ENCODE data around the gene TTLL9.

The TTLL9 gene

DNA sequence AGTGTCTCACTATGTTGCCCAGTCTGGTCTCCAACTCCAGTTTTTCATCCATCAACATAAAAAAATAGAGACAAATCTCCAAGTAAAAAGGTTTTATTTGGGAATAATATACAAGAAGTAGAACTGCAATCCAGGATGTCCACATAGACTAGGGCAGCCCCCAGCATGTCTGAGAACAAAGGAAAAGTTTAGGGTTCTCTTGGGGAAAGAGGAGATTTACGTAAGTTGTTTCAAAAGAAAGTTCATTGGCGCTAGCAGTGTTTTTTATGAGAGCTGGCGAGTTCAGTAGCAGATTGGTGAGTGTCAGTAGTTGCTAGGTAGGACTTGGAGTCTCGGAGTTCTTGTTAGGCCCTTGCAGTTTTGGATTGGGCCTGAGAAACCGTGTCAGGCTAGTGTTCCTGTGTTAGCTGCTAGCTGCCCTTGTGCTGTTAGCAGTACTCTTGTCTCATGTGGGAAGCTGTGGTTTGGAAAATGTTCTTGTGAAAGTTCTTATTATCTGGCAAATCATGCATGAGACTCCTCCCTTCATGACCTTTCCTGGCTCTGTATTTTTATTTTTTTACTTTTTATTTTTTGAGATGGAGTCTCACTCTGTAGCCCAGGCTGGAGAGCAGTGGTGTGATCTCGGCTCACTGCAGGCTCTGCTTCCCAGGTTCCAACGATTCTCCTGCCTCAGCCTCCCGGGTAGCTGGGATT, 24.7 kb downstream of the TTLL9 start:
- TF ChIP-seq, protein P1, sequence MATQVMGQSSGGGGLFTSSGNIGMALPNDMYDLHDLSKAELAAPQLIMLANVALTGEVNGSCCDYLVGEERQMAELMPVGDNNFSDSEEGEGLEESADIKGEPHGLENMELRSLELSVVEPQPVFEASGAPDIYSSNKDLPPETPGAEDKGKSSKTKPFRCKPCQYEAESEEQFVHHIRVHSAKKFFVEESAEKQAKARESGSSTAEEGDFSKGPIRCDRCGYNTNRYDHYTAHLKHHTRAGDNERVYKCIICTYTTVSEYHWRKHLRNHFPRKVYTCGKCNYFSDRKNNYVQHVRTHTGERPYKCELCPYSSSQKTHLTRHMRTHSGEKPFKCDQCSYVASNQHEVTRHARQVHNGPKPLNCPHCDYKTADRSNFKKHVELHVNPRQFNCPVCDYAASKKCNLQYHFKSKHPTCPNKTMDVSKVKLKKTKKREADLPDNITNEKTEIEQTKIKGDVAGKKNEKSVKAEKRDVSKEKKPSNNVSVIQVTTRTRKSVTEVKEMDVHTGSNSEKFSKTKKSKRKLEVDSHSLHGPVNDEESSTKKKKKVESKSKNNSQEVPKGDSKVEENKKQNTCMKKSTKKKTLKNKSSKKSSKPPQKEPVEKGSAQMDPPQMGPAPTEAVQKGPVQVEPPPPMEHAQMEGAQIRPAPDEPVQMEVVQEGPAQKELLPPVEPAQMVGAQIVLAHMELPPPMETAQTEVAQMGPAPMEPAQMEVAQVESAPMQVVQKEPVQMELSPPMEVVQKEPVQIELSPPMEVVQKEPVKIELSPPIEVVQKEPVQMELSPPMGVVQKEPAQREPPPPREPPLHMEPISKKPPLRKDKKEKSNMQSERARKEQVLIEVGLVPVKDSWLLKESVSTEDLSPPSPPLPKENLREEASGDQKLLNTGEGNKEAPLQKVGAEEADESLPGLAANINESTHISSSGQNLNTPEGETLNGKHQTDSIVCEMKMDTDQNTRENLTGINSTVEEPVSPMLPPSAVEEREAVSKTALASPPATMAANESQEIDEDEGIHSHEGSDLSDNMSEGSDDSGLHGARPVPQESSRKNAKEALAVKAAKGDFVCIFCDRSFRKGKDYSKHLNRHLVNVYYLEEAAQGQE (IDR thresholded peaks at IDR 0.05; ENCODE audit: insufficient replicate concordance, low read depth): no peak
- TF ChIP-seq GABPA (IDR thresholded peaks at IDR 0.05; ENCODE audit: low read depth): no peak
- no peak for TF ChIP-seq SPI1 (IDR thresholded peaks at IDR 0.05; ENCODE audit: borderline replicate concordance, low read depth)
- no peak for TF ChIP-seq POLR2AphosphoS5 (IDR thresholded peaks at IDR 0.05; ENCODE audit: low read depth)
- TF ChIP-seq, protein P2, sequence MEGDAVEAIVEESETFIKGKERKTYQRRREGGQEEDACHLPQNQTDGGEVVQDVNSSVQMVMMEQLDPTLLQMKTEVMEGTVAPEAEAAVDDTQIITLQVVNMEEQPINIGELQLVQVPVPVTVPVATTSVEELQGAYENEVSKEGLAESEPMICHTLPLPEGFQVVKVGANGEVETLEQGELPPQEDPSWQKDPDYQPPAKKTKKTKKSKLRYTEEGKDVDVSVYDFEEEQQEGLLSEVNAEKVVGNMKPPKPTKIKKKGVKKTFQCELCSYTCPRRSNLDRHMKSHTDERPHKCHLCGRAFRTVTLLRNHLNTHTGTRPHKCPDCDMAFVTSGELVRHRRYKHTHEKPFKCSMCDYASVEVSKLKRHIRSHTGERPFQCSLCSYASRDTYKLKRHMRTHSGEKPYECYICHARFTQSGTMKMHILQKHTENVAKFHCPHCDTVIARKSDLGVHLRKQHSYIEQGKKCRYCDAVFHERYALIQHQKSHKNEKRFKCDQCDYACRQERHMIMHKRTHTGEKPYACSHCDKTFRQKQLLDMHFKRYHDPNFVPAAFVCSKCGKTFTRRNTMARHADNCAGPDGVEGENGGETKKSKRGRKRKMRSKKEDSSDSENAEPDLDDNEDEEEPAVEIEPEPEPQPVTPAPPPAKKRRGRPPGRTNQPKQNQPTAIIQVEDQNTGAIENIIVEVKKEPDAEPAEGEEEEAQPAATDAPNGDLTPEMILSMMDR (IDR thresholded peaks at IDR 0.05; ENCODE audit: insufficient read depth, low read length): no peak
- Histone ChIP-seq H3K4me3 (replicated peaks; ENCODE audit: insufficient read depth, low read length) (no peak overlapping the region), H3K27ac (replicated peaks) (no peak overlapping the region), H3K27me3 (ENCODE audit: insufficient read depth, poor library complexity, severe bottlenecking) (peaks cover 2% of the 10 kb centered on the region)
- peak in 1 of 2 experiments; percentile 55 for DNase-seq (ENCODE audit: low read depth in 1 of 2, low spot score in 1 of 2)

DNA sequence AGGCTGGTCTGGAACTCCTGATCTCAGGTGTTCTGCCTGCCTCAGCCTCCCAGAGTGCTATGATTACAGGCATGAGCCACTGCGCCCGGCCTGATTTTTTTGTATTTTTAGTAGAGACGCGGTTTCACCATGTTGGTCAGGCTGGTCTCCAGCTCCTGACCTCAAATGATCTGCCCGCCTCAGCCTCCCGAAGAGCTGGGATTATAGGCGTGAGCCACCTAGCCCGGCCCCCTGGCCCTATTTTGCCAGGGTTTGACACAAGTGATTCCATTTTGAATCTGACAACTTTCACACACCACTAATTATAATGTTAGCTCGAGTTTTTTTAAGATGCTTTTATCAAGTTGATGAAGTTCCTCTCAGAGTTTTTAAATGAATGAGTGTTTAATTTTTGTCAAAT, 25.6 kb downstream of the TTLL9 start:
- H3K4me3 ChIP-seq (replicated peaks; ENCODE audit: insufficient read depth, low read length): no peak overlapping the region
- DNase-seq (ENCODE audit: low read depth in 1 of 2, low spot score in 1 of 2): no peak
- no peak for TF ChIP-seq SPI1 (IDR thresholded peaks at IDR 0.05; ENCODE audit: borderline replicate concordance, low read depth)
- TF ChIP-seq, protein P2 (IDR thresholded peaks at IDR 0.05; ENCODE audit: insufficient read depth, low read length): no peak
- no peak for TF ChIP-seq POLR2AphosphoS5 (IDR thresholded peaks at IDR 0.05; ENCODE audit: low read depth)
- TF ChIP-seq GABPA (IDR thresholded peaks at IDR 0.05; ENCODE audit: low read depth): no peak
- TF ChIP-seq, protein P1 (IDR thresholded peaks at IDR 0.05; ENCODE audit: insufficient replicate concordance, low read depth): no peak
- H3K27me3 ChIP-seq (ENCODE audit: insufficient read depth, poor library complexity, severe bottlenecking): peaks cover 2% of the 10 kb centered on the region
- no peak overlapping the region for H3K27ac ChIP-seq (replicated peaks)

DNA sequence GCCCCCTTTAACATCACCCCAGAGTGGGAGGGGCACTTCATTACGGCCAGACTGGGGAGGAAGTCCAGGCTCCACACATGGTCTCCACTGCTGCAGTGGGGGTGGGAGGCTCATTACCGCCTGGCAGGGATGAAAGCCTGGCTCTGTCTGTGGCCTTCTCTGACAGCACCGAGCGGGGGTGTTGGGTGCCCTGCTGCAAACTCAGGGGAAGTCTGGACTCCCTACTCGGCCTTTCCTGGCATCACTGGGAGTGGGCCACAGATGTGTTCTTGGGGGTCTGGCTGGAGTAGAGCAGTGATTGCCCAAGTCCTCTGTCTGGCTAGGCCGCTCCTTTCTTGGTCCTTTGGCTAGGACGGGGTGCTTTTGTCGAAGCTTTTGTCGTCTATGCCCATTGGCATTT, 27.1 kb downstream of the TTLL9 start:
- no peak overlapping the region for H3K27ac ChIP-seq (replicated peaks)
- no peak for TF ChIP-seq POLR2AphosphoS5 (IDR thresholded peaks at IDR 0.05; ENCODE audit: low read depth)
- TF ChIP-seq GABPA (IDR thresholded peaks at IDR 0.05; ENCODE audit: low read depth): no peak
- TF ChIP-seq, protein P2 (IDR thresholded peaks at IDR 0.05; ENCODE audit: insufficient read depth, low read length): no peak
- TF ChIP-seq SPI1 (IDR thresholded peaks at IDR 0.05; ENCODE audit: borderline replicate concordance, low read depth): no peak
- TF ChIP-seq, protein P1 (IDR thresholded peaks at IDR 0.05; ENCODE audit: insufficient replicate concordance, low read depth): no peak

More for the DNA sequence above, 27.1 kb downstream of the TTLL9 start:
- Histone ChIP-seq H3K4me3 (replicated peaks; ENCODE audit: insufficient read depth, low read length) (no peak overlapping the region), H3K27me3 (ENCODE audit: insufficient read depth, poor library complexity, severe bottlenecking) (peaks cover 2% of the 10 kb centered on the region)
- DNase-seq (ENCODE audit: low read depth in 1 of 2, low spot score in 1 of 2): no peak

All from HL-60 (cell line).